ENCODE results near the gene WDR64.

Gene WDR64

DNA sequence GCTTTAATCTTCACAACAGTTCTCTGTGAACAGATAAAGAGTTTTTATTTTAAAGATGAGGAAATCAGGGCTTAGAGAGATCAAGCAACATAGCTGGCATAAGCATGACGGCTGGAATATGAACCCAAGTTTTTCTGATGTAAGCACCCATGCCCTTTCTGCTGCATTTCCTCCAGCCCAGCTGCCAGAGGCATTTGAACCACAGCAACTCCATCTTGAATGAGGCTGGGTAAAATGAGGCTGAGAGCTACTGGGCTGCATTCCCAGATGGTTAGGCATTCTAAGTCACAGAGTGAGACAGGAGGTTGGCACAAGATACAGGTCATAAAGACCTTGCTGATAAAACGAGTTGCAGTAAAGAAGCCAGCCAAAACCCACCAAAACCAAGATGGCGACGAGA is 90.0 kb downstream of the WDR64 start:
- DNase-seq, result no peak

DNA sequence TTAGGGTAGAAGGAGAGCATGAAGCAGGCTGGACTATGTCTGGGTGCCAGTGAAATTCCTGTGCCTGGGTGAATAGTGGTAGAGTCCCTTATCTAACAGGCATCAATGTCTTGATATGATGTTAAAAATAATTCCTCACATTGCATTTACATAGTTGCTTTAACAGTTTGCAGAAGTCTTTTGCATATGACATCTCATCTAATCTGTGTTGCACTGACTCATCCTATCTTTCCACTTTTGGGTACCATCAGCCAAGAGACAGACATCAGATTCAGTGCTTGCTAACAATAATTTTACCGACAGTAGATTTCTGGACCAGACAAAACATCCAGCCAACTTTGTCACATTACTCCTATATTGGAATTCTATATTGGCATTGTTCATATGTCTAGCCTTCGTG is 92.5 kb downstream of the WDR64 start:
- no peak for DNase-seq

DNA sequence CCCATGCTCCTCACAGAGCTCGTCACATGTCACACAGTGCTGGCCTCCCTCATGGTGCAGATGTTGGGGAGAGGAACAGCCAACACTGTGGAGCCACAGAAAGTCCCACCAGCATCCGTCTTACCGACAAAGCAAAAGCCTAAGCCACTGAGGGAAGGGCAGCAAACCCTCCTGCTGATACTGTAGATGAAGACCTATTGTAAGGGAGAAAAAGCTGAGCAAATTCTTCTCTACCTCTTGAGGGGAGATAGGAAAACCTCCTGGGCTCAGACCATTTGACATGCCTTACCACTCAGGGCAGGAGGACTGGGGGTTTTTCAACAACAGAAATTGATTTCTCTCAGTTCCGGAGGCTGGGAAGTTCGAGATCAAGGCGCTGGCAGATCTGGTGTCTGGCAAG is 95.9 kb downstream of the WDR64 start:
- DNase-seq, result no peak

- DNase-seq, result no peak
Observed at GRCh38 chr1:241749041-241749944, 97.2 kb downstream of the WDR64 start.

- no peak for DNase-seq
Observed at GRCh38 chr1:241749945-241750695, 98.0 kb downstream of the WDR64 start.

DNA sequence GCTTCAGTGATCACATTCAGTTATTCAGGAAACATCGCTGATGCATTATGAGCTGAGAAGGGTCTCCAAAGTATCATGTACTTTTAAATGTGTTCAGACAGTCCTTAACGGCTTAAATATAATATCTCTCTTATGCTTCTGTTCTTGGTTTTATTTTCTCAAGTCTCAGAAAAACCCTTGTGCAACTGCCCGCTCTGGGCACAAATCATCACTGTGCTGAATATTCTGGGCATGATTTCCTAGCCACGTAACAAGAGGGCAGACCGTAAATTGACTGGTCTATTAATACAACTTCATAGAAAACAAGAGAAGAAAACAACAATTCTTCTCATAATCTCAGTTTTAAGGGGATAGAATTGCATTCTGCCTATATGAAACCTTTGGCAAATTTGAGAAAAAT is 99.4 kb downstream of the WDR64 start:
- DNase-seq, result no peak

- no peak for DNase-seq
Observed at GRCh38 chr1:241762713-241763339, 110.7 kb downstream of the WDR64 start.

- DNase-seq, result no peak
Observed at GRCh38 chr1:241765390-241765789, 113.3 kb downstream of the WDR64 start.

DNA sequence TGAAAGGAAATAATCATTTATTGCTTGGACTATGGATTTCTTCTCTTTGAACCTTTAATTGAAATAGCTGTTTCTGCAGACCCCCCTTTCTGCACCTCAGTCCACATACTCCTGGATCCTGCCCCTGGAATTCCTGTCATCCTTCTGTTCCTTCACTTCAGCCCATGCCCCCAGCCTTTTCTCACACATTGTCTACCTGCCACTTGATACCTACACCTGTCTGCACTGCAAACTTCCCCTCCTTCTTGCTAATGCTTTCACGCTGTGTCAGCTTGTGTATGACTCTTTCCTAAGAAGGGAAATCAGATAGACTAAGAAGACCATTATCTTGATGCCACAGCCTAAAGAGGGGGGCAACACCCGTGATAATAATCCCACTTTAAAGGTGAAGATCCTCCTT is 115.7 kb downstream of the WDR64 start:
- no peak for DNase-seq

- DNase-seq, result no peak
Observed at GRCh38 chr1:241770115-241770514, 118.0 kb downstream of the WDR64 start.

GRCh38 chr1:241771117-241771516 is 119.0 kb downstream of the WDR64 start:
- no peak for DNase-seq

- DNase-seq, result no peak
Observed at GRCh38 chr1:241772932-241773500, 120.9 kb downstream of the WDR64 start.

- no peak for DNase-seq
Observed at GRCh38 chr1:241773991-241774390, 121.9 kb downstream of the WDR64 start.

DNA sequence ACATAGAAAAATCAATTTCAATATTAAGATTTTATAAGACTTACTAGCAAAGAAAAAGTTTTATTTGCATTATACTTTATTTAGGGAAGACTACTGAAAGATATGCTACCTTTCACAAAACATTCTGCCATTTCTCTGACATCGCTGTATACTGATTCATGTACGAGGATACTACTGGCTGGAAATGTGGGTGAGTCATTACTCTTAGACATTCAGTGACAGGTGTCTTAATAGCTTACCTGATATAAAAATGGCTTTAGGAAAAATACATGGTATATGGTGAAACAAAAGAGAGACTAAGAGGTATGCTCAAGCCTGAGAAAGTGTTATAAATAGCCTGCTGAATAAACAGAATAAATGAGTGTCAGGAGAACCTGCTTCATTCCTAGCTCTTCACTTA is 122.9 kb downstream of the WDR64 start:
- DNase-seq, result no peak

- DNase-seq, result no peak
Observed at GRCh38 chr1:241776911-241777310, 124.8 kb downstream of the WDR64 start.

GRCh38 chr1:241778117-241778516 is 126.0 kb downstream of the WDR64 start:
- DNase-seq, result no peak

DNA sequence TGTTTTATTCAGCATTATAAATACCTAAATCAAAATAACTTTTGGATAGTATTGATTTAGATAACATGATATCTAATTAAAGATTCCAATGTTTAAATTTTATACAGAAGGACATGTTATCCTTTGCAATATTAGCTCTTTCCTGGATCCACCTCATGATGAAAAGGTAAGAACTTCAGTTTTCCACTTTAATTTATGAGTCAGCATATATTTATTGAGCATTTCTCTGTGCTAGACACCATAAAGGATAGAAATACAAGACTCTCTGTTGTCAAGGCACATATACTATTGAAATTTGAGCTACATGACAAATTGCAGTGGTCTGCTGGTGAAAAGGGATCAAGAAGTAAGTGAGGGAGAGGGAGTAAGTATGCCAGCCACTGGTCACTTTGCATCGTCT is 127.8 kb downstream of the WDR64 start:
- no peak for DNase-seq

DNA sequence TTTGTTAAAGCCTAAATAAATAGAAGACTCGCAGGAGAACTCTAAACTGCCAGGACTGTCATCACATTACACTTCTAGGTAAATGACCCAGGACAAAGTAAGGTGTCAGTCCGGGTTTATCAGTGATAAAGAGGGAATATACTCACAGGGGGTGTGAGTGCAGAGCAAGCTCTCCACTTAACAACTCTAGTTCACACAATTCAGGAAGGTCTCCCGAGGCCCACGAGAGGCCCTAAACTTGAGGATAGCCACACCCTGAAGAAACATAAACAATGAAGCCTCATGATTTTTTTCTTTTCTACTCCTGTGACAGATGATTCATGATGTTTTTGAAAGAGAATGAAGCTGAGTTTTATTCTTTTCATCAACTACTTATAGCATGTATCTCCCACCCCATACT is 130.3 kb downstream of the WDR64 start:
- DNase-seq, result no peak

GRCh38 chr1:241787691-241788090 is 135.6 kb downstream of the WDR64 start:
- DNase-seq, result no peak

DNA sequence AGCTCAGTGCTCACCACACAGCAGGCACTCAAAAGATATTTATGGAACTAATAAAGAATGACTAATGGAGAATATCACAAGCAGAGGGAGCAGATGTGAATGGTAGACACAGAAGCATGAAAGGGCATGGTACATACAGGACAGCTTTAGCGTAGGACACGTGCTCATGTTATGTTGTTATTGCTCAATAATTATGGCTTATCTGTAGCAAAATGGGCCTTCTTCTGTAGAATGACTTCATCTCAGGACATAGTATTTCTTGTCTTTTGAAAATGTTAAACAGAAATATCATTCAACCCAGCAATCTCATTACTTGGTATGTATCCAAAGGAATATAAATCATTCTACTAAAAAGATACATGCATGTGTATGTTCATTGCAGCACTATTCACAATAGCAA is 137.0 kb downstream of the WDR64 start:
- DNase-seq, result no peak

DNA sequence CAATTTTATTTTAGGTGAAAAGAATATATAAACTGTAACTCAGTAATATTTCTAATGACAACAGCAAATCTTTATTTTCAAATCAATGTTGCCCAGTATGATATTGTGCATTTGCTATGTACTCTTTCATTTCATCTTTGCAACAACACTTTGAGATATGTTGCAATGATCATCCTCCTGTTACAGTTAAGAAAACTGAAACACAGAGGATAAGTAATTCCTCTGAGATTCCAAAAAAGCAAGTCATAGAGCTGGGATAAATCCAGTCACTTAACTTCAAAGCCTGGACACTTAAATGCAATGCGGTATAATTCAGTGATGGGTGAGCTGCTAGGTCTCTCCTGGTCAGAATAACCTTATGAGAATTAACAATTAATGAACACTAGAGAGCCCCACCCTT is 147.3 kb downstream of the WDR64 start:
- DNase-seq, result no peak

DNA sequence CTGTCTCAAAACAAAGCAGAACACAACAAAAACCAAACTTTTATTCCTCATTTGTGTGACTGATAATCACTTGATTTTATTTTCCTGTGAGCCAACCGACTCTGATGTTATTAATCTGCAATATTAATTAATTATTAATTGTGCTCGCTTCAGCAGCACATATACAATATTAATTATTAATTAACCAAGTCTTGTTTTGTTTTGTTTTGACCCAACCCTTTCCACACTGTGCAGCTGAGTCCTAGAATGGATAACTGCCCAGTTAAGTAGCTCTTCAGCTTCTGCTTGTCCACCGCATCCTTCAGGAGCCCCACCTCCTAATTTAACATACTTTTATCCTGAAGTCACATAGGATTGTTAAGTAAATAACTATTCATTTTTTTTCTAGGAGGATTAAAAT is 148.6 kb downstream of the WDR64 start:
- DNase-seq, result no peak

- no peak for DNase-seq
Observed at GRCh38 chr1:241802863-241803262, 150.8 kb downstream of the WDR64 start.
